ENCODE results near the gene MANEA. TPM values are rescaled to one million over a fixed set of nuclear protein-coding genes. Genes with fewer than 3 reads are reported as not detected.

Gene MANEA
- total RNA-seq, 1 donor from 2014 or later: 5.4 TPM

- no peaks in the 10 kb centered on the region for H3K9me3 ChIP-seq (replicated peaks)
- no peaks in the 10 kb centered on the region for H3K27me3 ChIP-seq (ENCODE audit: low read depth)
- no peak for TF ChIP-seq CTCF (IDR thresholded peaks at IDR 0.05; ENCODE audit: borderline replicate concordance)
- peaks cover 32% of the 10 kb centered on the region for H3K4me1 ChIP-seq
- DNase-seq: no peak
- H3K4me3 ChIP-seq: no peak overlapping the region
- peak overlapping the region; percentile 80 for H3K27ac ChIP-seq (replicated peaks)
- intact Hi-C loops (cut with micrococcal nuclease): no loop called here
- no peaks in the 10 kb centered on the region for H3K36me3 ChIP-seq
Observed at GRCh38 chr6:95544517-95545225, 32.7 kb upstream of the MANEA start.

DNA sequence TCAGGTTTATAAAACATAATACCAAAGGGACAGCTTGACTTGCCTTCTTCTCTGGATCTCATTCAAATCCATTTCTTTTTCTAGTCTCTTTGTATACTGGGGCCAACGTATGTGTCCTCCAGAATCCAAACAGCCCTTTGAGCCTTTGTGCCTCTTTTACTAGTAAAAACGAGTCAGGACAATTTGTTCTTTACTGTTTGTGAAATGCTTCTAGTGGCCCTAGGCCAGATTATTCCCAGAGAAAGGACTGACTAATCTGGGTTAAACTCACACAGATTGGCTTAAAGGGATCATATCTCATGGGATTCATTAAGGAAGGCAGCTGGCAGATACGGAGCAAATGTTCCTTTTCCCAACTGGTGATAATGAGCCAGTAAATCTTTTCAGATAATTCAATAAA lies 32.1 kb upstream of the MANEA start:
- intact Hi-C loops (cut with micrococcal nuclease): no loop called here
- peak overlapping the region; percentile 80 for H3K27ac ChIP-seq (replicated peaks)

DNA sequence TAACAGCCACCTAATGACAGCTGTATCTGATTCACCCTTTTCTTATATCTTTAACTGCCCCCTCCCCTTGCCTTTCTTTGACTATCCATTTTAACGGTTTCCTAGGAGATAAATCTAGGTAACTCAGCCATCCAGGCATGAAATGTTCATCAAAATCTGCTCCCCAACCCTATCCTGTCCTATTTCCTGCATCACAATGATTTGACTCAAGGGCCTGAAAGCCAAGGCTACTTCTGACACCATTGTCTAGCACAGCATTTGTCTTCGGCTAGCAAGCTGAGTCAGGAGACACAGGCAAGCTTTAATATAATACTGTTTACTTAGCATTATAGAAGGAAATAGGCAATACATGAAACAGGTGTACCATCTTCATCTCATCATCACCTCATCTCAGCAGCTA lies 31.6 kb upstream of the MANEA start:
- peaks cover 32% of the 10 kb centered on the region for H3K4me1 ChIP-seq
- intact Hi-C loops (cut with micrococcal nuclease): no loop called here
- H3K36me3 ChIP-seq: no peaks in the 10 kb centered on the region
- no peak for DNase-seq
- no peaks in the 10 kb centered on the region for H3K9me3 ChIP-seq (replicated peaks)
- no peak overlapping the region for H3K4me3 ChIP-seq
- TF ChIP-seq CTCF (IDR thresholded peaks at IDR 0.05; ENCODE audit: borderline replicate concordance): no peak
- no peaks in the 10 kb centered on the region for H3K27me3 ChIP-seq (ENCODE audit: low read depth)
- H3K27ac ChIP-seq (replicated peaks): peak overlapping the region; percentile 80

More for the DNA sequence above, 32.1 kb upstream of the MANEA start:
- no peaks in the 10 kb centered on the region for H3K36me3 ChIP-seq
- no peak for DNase-seq
- H3K4me1 ChIP-seq: peaks cover 32% of the 10 kb centered on the region
- no peaks in the 10 kb centered on the region for H3K9me3 ChIP-seq (replicated peaks)
- no peak for TF ChIP-seq CTCF (IDR thresholded peaks at IDR 0.05; ENCODE audit: borderline replicate concordance)
- H3K4me3 ChIP-seq: no peak overlapping the region
- H3K27me3 ChIP-seq (ENCODE audit: low read depth): no peaks in the 10 kb centered on the region

DNA sequence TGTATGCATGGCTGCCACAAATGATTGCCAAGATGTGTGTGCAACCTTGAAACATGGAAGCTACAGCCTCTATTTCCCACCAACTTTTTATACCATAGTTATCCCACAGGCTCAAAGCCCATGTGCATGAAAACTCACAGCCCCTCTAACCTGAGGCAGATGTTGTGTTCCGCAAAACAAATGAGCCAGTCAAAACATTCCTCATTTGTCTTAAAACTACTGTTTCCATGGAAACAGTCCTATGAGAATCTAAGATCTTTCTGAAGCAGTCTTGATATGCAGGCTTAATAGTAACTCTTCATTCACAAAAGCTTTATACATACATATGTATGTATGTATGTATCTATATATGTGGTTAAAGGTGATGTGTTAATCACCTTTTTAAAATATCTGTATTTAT lies 31.2 kb upstream of the MANEA start:
- Histone ChIP-seq H3K36me3 (no peaks in the 10 kb centered on the region), H3K9me3 (replicated peaks) (no peaks in the 10 kb centered on the region), H3K27ac (replicated peaks) (peak overlapping the region; percentile 80), H3K4me1 (peaks cover 32% of the 10 kb centered on the region), H3K4me3 (no peak overlapping the region), H3K27me3 (ENCODE audit: low read depth) (no peaks in the 10 kb centered on the region)
- DNase-seq: no peak
- intact Hi-C loops (cut with micrococcal nuclease): no loop called here
- no peak for TF ChIP-seq CTCF (IDR thresholded peaks at IDR 0.05; ENCODE audit: borderline replicate concordance)

GRCh38 chr6:95547043-95547442 lies 30.3 kb upstream of the MANEA start:
- H3K27me3 ChIP-seq (ENCODE audit: low read depth): no peaks in the 10 kb centered on the region
- H3K36me3 ChIP-seq: no peaks in the 10 kb centered on the region
- H3K4me3 ChIP-seq: no peak overlapping the region
- TF ChIP-seq CTCF (IDR thresholded peaks at IDR 0.05; ENCODE audit: borderline replicate concordance): no peak
- intact Hi-C loops (cut with micrococcal nuclease): no loop called here
- H3K27ac ChIP-seq (replicated peaks): peak overlapping the region; percentile 80
- H3K4me1 ChIP-seq: peaks cover 32% of the 10 kb centered on the region
- no peak for DNase-seq
- no peaks in the 10 kb centered on the region for H3K9me3 ChIP-seq (replicated peaks)

Data from left ventricle myocardium inferior (tissue), 1 donor.